Gastrocnemius medialis (tissue), 4 donors: Measurements from ENCODE around the gene LYPD4. TPM values are rescaled to one million over a fixed set of nuclear protein-coding genes. Genes with fewer than 3 reads are reported as not detected.

Experiments
- ATAC-seq, 2 donors: fragments of 150-250 bp; one replicate each; pipeline ENCODE4 v1.9.1; 2016
- DNase-seq, 2 donors: peaks; one replicate each; pipeline ENCODE4 v3.0.0-alpha.2; 2019
- H3K27ac ChIP-seq, 4 donors: fragments of 200-600 bp; sonication (generic); 1 replicate in 1 of 4; 2 replicates in 3 of 4; pipeline ENCODE4 v1.5.1; 2016 to 2018; ENCODE audit warnings: mild to moderate bottlenecking in 2 of 4, moderate library complexity in 1 of 4
- H3K27me3 ChIP-seq, 3 donors: fragments of 200-600 bp; sonication (generic) in 2 of 3; 1 replicate in 1 of 3; 2 replicates in 2 of 3; pipeline versions ENCODE4 v1.5.1 to v1.6.0; 2016 to 2019; ENCODE audit warnings: mild to moderate bottlenecking in 1 of 3, moderate library complexity in 1 of 3
- H3K36me3 ChIP-seq, 2 donors: fragments of 200-600 bp; sonication (generic) in 1 of 2; one replicate each; pipeline ENCODE4 v1.5.1; 2017 to 2018
- H3K4me1 ChIP-seq, 2 donors: fragments of 200-600 bp; sonication (generic) in 1 of 2; one replicate each; pipeline ENCODE4 v1.5.1; 2016 to 2017; ENCODE audit warnings: mild to moderate bottlenecking in 2 of 2
- H3K4me3 ChIP-seq, 4 donors: fragments of 200-600 bp; sonication (generic) in 3 of 4; 1 replicate in 1 of 4; 2 replicates in 3 of 4; pipeline ENCODE4 v1.5.1; 2016 to 2019; ENCODE audit warnings: mild to moderate bottlenecking in 2 of 4
- H3K9me3 ChIP-seq, 3 donors: fragments of 200-600 bp; sonication (generic) in 2 of 3; 1 replicate in 1 of 3; 2 replicates in 2 of 3; pipeline ENCODE4 v1.5.1; 2016 to 2019
- POLR2A ChIP-seq, 2 donors: fragments of 450-650 bp; IDR thresholded peaks; one replicate each; pipeline ENCODE4 v1.6.1; 2017; ENCODE audit warnings: antibody characterized with exemption in 2 of 2, mild to moderate bottlenecking in 2 of 2, moderate library complexity in 2 of 2
- in situ Hi-C, 4 donors: fragments of 200-750 bp; cut with MboI; loops; one replicate each; pipeline versions ENCODE4 v1.15.0 to v1.8.0; 2017; ENCODE audit warnings: low sequenced_read_pairs in 4 of 4
- intact Hi-C: fragments of 100-400 bp; cut with DNase I; formaldehyde crosslinking; loops from one replicate; pipeline ENCODE4 v1.15.1; 2023; ENCODE audit warnings: low total_unique reads
- total RNA-seq, 4 donors: library from RNA; depleted of rRNA; stranded (reverse); fragments of >200 nt; gene quantifications; one replicate each; pipeline versions ENCODE4 v1.1.0 to v1.2.3, GENCODE V29; 2016
- TF ChIP-seq, protein P1 (sequence below), 5 experiments: fragments of 450-650 bp in 3 of 5; fragments of 200-600 bp in 2 of 5; sonication (generic) in 2 of 5; IDR thresholded peaks in 4 of 5; conservative IDR thresholded peaks in 1 of 5; 1 replicate in 4 of 5; 2 replicates in 1 of 5; pipeline ENCODE4 v1.5.1; 2016 to 2019; ENCODE audit warnings: antibody characterized with exemption in 5 of 5, mild to moderate bottlenecking in 3 of 5, moderate library complexity in 3 of 5

LYPD4 gene
- total RNA-seq: not detected

GRCh38 chr19:41844601-41845000 lies at the start of gene LYPD4:
TSS of gene LYPD4 (minus strand) at chr19:41844683. CDS start at chr19:41839285, 5,398 bp downstream.
- Histone ChIP-seq H3K9me3 (no peaks in the 10 kb centered on the region), H3K4me3 (no peak within 1 kb of the TSS), H3K27ac (no peak within 1 kb of the TSS), H3K4me1 (no peaks in the 10 kb centered on the region), H3K36me3 (no peaks in the 10 kb centered on the region), H3K27me3 (peaks cover 0 to 6% (median 0%) of the 10 kb centered on the region in 3 donors)
- intact Hi-C loops: no loop called here
- DNase-seq (no peak), ATAC-seq (no peak)
- in situ Hi-C loops: no loop called here
- TF ChIP-seq, protein P1, sequence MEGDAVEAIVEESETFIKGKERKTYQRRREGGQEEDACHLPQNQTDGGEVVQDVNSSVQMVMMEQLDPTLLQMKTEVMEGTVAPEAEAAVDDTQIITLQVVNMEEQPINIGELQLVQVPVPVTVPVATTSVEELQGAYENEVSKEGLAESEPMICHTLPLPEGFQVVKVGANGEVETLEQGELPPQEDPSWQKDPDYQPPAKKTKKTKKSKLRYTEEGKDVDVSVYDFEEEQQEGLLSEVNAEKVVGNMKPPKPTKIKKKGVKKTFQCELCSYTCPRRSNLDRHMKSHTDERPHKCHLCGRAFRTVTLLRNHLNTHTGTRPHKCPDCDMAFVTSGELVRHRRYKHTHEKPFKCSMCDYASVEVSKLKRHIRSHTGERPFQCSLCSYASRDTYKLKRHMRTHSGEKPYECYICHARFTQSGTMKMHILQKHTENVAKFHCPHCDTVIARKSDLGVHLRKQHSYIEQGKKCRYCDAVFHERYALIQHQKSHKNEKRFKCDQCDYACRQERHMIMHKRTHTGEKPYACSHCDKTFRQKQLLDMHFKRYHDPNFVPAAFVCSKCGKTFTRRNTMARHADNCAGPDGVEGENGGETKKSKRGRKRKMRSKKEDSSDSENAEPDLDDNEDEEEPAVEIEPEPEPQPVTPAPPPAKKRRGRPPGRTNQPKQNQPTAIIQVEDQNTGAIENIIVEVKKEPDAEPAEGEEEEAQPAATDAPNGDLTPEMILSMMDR (IDR thresholded peaks at IDR 0.05 in 4 of 5, conservative IDR thresholded peaks at IDR 0.05 in 1 of 5): no peak
- no peak for TF ChIP-seq POLR2A (IDR thresholded peaks at IDR 0.05)

GRCh38 chr19:41893899-41894298 lies 49.4 kb upstream of the LYPD4 start:
- intact Hi-C loops (no loop called here), in situ Hi-C loops (no loop called here)
- TF ChIP-seq, protein P1 (IDR thresholded peaks at IDR 0.05 in 4 of 5, conservative IDR thresholded peaks at IDR 0.05 in 1 of 5): no peak
- ATAC-seq (no peak), DNase-seq (no peak)
- Histone ChIP-seq H3K27ac (no peak overlapping the region), H3K9me3 (no peaks in the 10 kb centered on the region), H3K4me3 (no peak overlapping the region), H3K27me3 (no peaks in the 10 kb centered on the region), H3K4me1 (no peaks in the 10 kb centered on the region), H3K36me3 (peaks cover 0 to 55% of the 10 kb centered on the region in 2 donors)

GRCh38 chr19:41892173-41892902 lies 47.9 kb upstream of the LYPD4 start:
- Histone ChIP-seq H3K4me3 (no peak overlapping the region), H3K36me3 (peaks cover 0 to 43% of the 10 kb centered on the region in 2 donors), H3K27ac (no peak overlapping the region), H3K4me1 (no peaks in the 10 kb centered on the region), H3K9me3 (no peaks in the 10 kb centered on the region), H3K27me3 (no peaks in the 10 kb centered on the region)
- intact Hi-C loops: no loop called here
- TF ChIP-seq POLR2A (IDR thresholded peaks at IDR 0.05): no peak
- TF ChIP-seq, protein P1 (IDR thresholded peaks at IDR 0.05 in 4 of 5, conservative IDR thresholded peaks at IDR 0.05 in 1 of 5): no peak
- in situ Hi-C loops: no loop called here
- DNase-seq (no peak), ATAC-seq (no peak)

DNA sequence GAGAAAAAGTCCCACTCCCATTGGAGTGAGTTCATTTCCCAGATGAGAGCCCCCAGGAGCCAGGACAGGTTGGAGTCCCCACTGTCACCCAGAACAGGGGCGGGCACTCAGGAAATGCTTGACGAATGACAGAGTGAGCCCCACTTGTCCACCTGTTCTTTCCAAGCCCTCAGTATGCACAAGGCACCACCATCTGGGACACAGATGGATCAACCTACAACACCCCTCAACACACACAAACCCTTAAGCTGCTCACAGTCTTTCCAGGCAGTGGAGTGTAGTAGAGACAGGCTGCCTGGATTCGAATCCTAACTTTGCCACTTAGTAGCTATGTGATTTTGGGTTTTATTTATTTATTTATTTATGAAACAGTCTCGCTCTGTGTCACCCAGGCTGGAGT lies 46.5 kb upstream of the LYPD4 start:
- DNase-seq: no peak
- no peak for ATAC-seq
- TF ChIP-seq POLR2A (IDR thresholded peaks at IDR 0.05): no peak
- TF ChIP-seq, protein P1 (IDR thresholded peaks at IDR 0.05 in 4 of 5, conservative IDR thresholded peaks at IDR 0.05 in 1 of 5): no peak
- intact Hi-C loops (no loop called here), in situ Hi-C loops (no loop called here)
- Histone ChIP-seq H3K27me3 (no peaks in the 10 kb centered on the region), H3K36me3 (peaks cover 0 to 37% of the 10 kb centered on the region in 2 donors), H3K4me1 (peaks cover 3 to 8% of the 10 kb centered on the region in 2 donors), H3K9me3 (no peaks in the 10 kb centered on the region), H3K4me3 (no peak overlapping the region), H3K27ac (no peak overlapping the region)
